HepG2 (cell line): ENCODE data around the gene CIBAR2. TPM values are rescaled to one million over a fixed set of nuclear protein-coding genes. Genes with fewer than 3 reads are reported as not detected.
A peak's percentile ranks its signal among the peaks of the same experiment; 100 is the strongest.

Source experiments
- ATAC-seq: fragments of 200-7000 bp; cut with Tn5 transposase; 3 replicates; pipeline ENCODE4 v1.9.1; 2020; ENCODE audit warnings: mild to moderate bottlenecking, moderate library complexity
- BruUV-seq: library from RNA; stranded (reverse); fragments of 400-500 nt; replicated peaks from 2 replicates; lab custom pipeline; 2021; lab: Mats Ljungman, UMichigan
- CTCF ChIA-PET: fragments of 300-600 bp; formaldehyde crosslinking; extraction: SDS; loops from one replicate; lab custom pipeline; 2021; ENCODE audit warnings: low total read pairs, inconsistent platforms, low intra/inter-chr PET ratio; lab: Yijun Ruan, JAX
- POLR2A ChIA-PET: fragments of 350-600 bp; sonication (Branson Sonifier 250); formaldehyde crosslinking; loops from one replicate; lab custom pipeline; 2020; ENCODE audit warnings: antibody characterized with exemption, inconsistent platforms; lab: Yijun Ruan, JAX
- DNase-seq: peaks from one replicate; pipeline ENCODE4 v3.0.0-alpha.2; 2015; ENCODE audit warnings: low spot score
- FAIRE-seq: peaks from 3 replicates; lab custom pipeline; 2011; peaks lifted over from hg19 to GRCh38; lab: Jason Lieb, UNC
- H2AFZ ChIP-seq: one replicate; pipeline ENCODE4 v1.6.1; 2011; ENCODE audit warnings: low read length, inconsistent platforms
- H3K27ac ChIP-seq: fragments of 300-600 bp; 3 replicates; pipeline ENCODE4 v1.8.0; 2011; ENCODE audit warnings: mixed run types, mild to moderate bottlenecking, mixed read lengths, low read length, inconsistent platforms; ENCODE audit not compliant: insufficient read depth; ENCODE audit errors: extremely low read length
- H3K27me3 ChIP-seq, 2 experiments: fragments of 200-600 bp in 1 of 2; 2 replicates in 1 of 2; 3 replicates in 1 of 2; pipeline versions ENCODE4 v1.6.0 to v1.8.0; 2011; ENCODE audit warnings: low read length in 2 of 2, mild to moderate bottlenecking in 2 of 2, moderate library complexity in 2 of 2, inconsistent platforms in 1 of 2; ENCODE audit not compliant: insufficient read depth in 2 of 2, control insufficient read depth in 1 of 2
- H3K36me3 ChIP-seq, 2 experiments: fragments of 200-600 bp in 1 of 2; replicated peaks in 1 of 2; 2 replicates in 1 of 2; 3 replicates in 1 of 2; pipeline versions ENCODE4 v1.5.1 to v1.8.0; 2011; ENCODE audit warnings: low read length in 2 of 2, inconsistent platforms in 1 of 2; ENCODE audit not compliant: insufficient read depth in 2 of 2, control insufficient read depth in 1 of 2
- H3K4me1 ChIP-seq: 2 replicates; pipeline ENCODE4 v1.5.1; 2012; ENCODE audit warnings: low read length, inconsistent platforms; ENCODE audit not compliant: insufficient read depth
- H3K4me2 ChIP-seq: 2 replicates; pipeline ENCODE4 v1.6.0; 2011; ENCODE audit warnings: low read depth, low read length, inconsistent platforms
- H3K4me3 ChIP-seq, 3 experiments: fragments of 200-600 bp in 1 of 3; sonication (generic), shearing (Covaris generic) in 1 of 3; replicated peaks in 1 of 3; 2 replicates each; pipeline ENCODE4 v1.5.1; 2011 to 2016; ENCODE audit warnings: low read length in 3 of 3, inconsistent platforms in 2 of 3, low read depth in 2 of 3, mild to moderate bottlenecking in 2 of 3, control low read depth in 1 of 3, mixed read lengths in 1 of 3; ENCODE audit not compliant: insufficient read depth in 1 of 3
- H3K79me2 ChIP-seq: one replicate; pipeline ENCODE4 v1.6.1; 2011; ENCODE audit warnings: low read length, inconsistent platforms; ENCODE audit not compliant: insufficient read depth
- H3K9ac ChIP-seq: 2 replicates; pipeline ENCODE4 v1.6.0; 2011; ENCODE audit warnings: mild to moderate bottlenecking, low read depth, low read length, inconsistent platforms; ENCODE audit not compliant: insufficient read depth
- H3K9me3 ChIP-seq: 2 replicates; pipeline ENCODE4 v1.5.1; 2012; ENCODE audit warnings: mild to moderate bottlenecking, low read length
- H4K20me1 ChIP-seq: 2 replicates; pipeline ENCODE4 v1.6.0; 2011; ENCODE audit warnings: inconsistent platforms, mild to moderate bottlenecking, low read length, moderate library complexity; ENCODE audit not compliant: insufficient read depth
- CAMTA2 ChIP-seq: sonication (generic); formaldehyde crosslinking; IDR thresholded peaks from 2 replicates; pipeline ENCODE4 v1.4.0; 2020; ENCODE audit warnings: mild to moderate bottlenecking, missing genetic modification reagents, borderline replicate concordance
- DNMT1 ChIP-seq: sonication (generic); formaldehyde crosslinking; IDR thresholded peaks from 2 replicates; pipeline ENCODE4 v1.5.1; 2020; ENCODE audit warnings: mild to moderate bottlenecking, missing genetic modification reagents
- ESRRA ChIP-seq: sonication (generic); formaldehyde crosslinking; IDR thresholded peaks from 2 replicates; pipeline ENCODE4 v1.5.1; 2020; ENCODE audit warnings: mild to moderate bottlenecking, low read depth, missing genetic modification reagents
- TAF1 ChIP-seq: sonication (generic); formaldehyde crosslinking; IDR thresholded peaks from 2 replicates; pipeline ENCODE4 v1.4.0; 2020; ENCODE audit warnings: missing genetic modification reagents
- THAP9 ChIP-seq: sonication (generic); formaldehyde crosslinking; IDR thresholded peaks from 2 replicates; pipeline ENCODE4; 2020; ENCODE audit warnings: missing genetic modification reagents, mild to moderate bottlenecking, borderline replicate concordance
- ZBTB3 ChIP-seq: sonication (generic); formaldehyde crosslinking; IDR thresholded peaks from 2 replicates; pipeline ENCODE4 v1.4.0; 2020; ENCODE audit warnings: low read depth, mild to moderate bottlenecking, moderate library complexity, missing genetic modification reagents, borderline replicate concordance
- ZNF318 ChIP-seq: sonication (generic); formaldehyde crosslinking; IDR thresholded peaks from 2 replicates; pipeline ENCODE4 v1.4.0; 2020; ENCODE audit warnings: mild to moderate bottlenecking, missing genetic modification reagents
- ZNF576 ChIP-seq: sonication (generic); formaldehyde crosslinking; IDR thresholded peaks from 2 replicates; pipeline ENCODE4 v1.4.0; 2020; ENCODE audit warnings: mild to moderate bottlenecking, missing genetic modification reagents
- ZNF704 ChIP-seq: sonication (generic); formaldehyde crosslinking; IDR thresholded peaks from 2 replicates; pipeline ENCODE4 v1.8.1; 2023; ENCODE audit warnings: mild to moderate bottlenecking, inconsistent platforms, moderate library complexity, missing genetic modification reagents, borderline replicate concordance
- WGBS: methylation state at CpG from one replicate; pipeline ENCODE4 v1.1.6; 2017; ENCODE audit warnings: low lambda C conversion rate; 5-methylcytosine and 5-hydroxymethylcytosine counted together
- in situ Hi-C: cut with HindIII; loops from 2 replicates; pipeline ENCODE4 v1.10.0; 2017; ENCODE audit warnings: low pct_unique_long_range_greater_than_20kb; ENCODE audit not compliant: extremely low pct_ligation_motif_present
- intact Hi-C: fragments of 100-400 bp; cut with micrococcal nuclease; formaldehyde crosslinking; loops from one replicate; pipeline ENCODE4 v1.10.0; 2022; ENCODE audit not compliant: unreplicated experiment
- polyA plus RNA-seq, 8 experiments: library from polyadenylated mRNA; depleted of rRNA in 3 of 8; stranded (reverse) in 7 of 8; unstranded in 1 of 8; fragments of >200 nt; fragmentation: Illumina TruSeq in 4 of 8; extraction: Trizol in 4 of 8; gene quantifications; 2 replicates each; pipeline versions ENCODE4 v1.2.1 to v1.2.3, GENCODE V29; 2011 to 2016; ENCODE audit warnings: low read depth in 4 of 8, missing spikeins in 1 of 8, mixed read lengths in 1 of 8; ENCODE audit not compliant: insufficient read depth in 1 of 8
- total RNA-seq, 5 experiments: library from RNA; depleted of rRNA; stranded (reverse); fragments of >200 nt; fragmentation: Illumina TruSeq; extraction: Trizol; gene quantifications; 2 replicates each; pipeline ENCODE4 v1.2.3, GENCODE V29; 2016; ENCODE audit warnings: low read depth in 1 of 5

Gene CIBAR2
- total and polyA plus RNA-seq, 2 of the 13 experiments (the other 11 are each of a cell fraction or from before 2014, with no cell fraction given), result not detected

DNA sequence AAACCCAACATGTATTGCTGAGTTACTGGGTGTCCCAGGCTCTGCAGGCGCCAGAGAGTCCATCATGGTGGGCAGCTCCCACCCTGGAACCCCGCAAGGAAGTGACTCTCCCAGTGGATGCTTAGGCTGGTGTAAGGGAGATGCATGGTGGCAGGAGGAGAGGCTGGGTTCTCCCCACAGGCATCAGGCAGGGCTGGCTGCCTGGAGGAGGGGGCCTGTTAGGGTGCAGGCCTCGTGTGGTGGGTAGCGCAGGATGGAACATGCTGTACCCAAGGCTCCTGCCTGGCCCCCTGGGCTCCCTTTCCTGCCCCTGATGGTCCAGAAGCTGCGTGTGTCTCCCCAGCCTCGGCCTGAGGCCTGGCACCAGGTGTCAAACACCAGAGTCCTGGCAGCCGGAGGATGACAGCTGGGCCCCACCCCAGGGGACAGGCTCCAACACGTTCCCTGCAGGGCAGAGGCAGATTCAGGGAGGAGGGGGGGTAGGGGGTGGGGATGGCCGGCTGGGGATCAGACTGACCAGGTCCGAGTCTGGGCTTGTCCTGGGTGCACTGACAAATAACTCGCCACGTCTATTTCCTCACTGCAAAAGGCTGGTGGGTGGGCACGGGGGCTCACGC is 40.2 kb upstream of the CIBAR2 start:
- peak overlapping the region; percentile 72 for H3K4me2 ChIP-seq
- no peaks in the 10 kb centered on the region for H3K79me2 ChIP-seq
- DNase-seq (no peak), FAIRE-seq (no peak), ATAC-seq (peak; percentile 40)
- H3K9me3 ChIP-seq, result no peaks in the 10 kb centered on the region
- no peaks in the 10 kb centered on the region for H3K36me3 ChIP-seq
- no TSS peak for BruUV-seq
- peaks cover 1 to 23% of the 10 kb centered on the region in 2 experiments; a peak in 4 of 5 replicates for H3K27me3 ChIP-seq
- H3K4me1 ChIP-seq, result peaks cover 68% of the 10 kb centered on the region
- no peaks in the 10 kb centered on the region for H4K20me1 ChIP-seq
- no peak overlapping the region for H3K27ac ChIP-seq
- POLR2A ChIA-PET, result interaction anchor here (0.7 to 3.0 kb wide), 5 partner anchors 10 to 371 kb away, joined by 3 to 24 read pairs (median 16); no protein-coding TSS in a partner anchor
- in situ Hi-C loops (loop anchor here (10.0 kb wide), 1 partner anchor 62 kb away; no protein-coding TSS in a partner anchor), intact Hi-C loops (no loop called here)
- WGBS, result 58% methylated on average over 8 of the region's 14 CpGs
- no peak overlapping the region for H3K9ac ChIP-seq
- H2AFZ ChIP-seq, result no peak overlapping the region
- CTCF ChIA-PET, result no interaction called here
- H3K4me3 ChIP-seq, result no peak overlapping the region; a peak in 1 of 6 replicates
- 0 out of 2 replicates have a peak, but pooled peaks have one; percentile 13 for TF ChIP-seq ZNF704
- peak; percentile 60; the same call in 1 of the 2 replicates for TF ChIP-seq ZNF576 (CRISPR knock-in tag)
- 0 out of 2 replicates have a peak, but pooled peaks have one; percentile 57 for TF ChIP-seq CAMTA2 (CRISPR knock-in tag)
- TF ChIP-seq ZBTB3 (CRISPR knock-in tag), result no peak
- TF ChIP-seq THAP9, result 0 out of 2 replicates have a peak, but pooled peaks have one; percentile 9
- 0 out of 2 replicates have a peak, but pooled peaks have one; percentile 53 for TF ChIP-seq ZNF318 (CRISPR knock-in tag)
- no peak for TF ChIP-seq ESRRA
- TF ChIP-seq TAF1 (CRISPR knock-in tag), result no peak; the same call in 1 of the 2 replicates
- TF ChIP-seq DNMT1 (CRISPR knock-in tag), result peak; percentile 44; the same call in 1 of the 2 replicates
